GM23338 (cell line): ENCODE measurements around the gene STK24.

Experiments
- CREB1 ChIP-seq: fragments of 250-450 bp; sonication (Bioruptor Pico); IDR thresholded peaks from 2 replicates; pipeline ENCODE4 v1.5.0; 2020; ENCODE audit warnings: low read depth, mild to moderate bottlenecking, moderate library complexity
- EZH2 ChIP-seq: fragments of 200-600 bp; sonication (generic); IDR thresholded peaks from one replicate; pipeline ENCODE4 v1.8.0; 2017; ENCODE audit warnings: antibody characterized with exemption, mild to moderate bottlenecking, low read depth; ENCODE audit not compliant: unreplicated experiment
- EZH2phosphoT487 ChIP-seq: fragments of 200-600 bp; sonication (generic); IDR thresholded peaks from one replicate; pipeline ENCODE4 v1.8.1; 2018; ENCODE audit warnings: antibody characterized with exemption; ENCODE audit not compliant: unreplicated experiment
- JUNB ChIP-seq: IDR thresholded peaks from one replicate; pipeline ENCODE4 v1.6.1; 2016; ENCODE audit warnings: antibody characterized with exemption; ENCODE audit not compliant: unreplicated experiment
- NANOG ChIP-seq: IDR thresholded peaks from 2 replicates; pipeline ENCODE4 v1.6.1; 2016; ENCODE audit warnings: antibody characterized with exemption, borderline replicate concordance
- POLR2AphosphoS5 ChIP-seq: IDR thresholded peaks from 2 replicates; pipeline ENCODE4 v1.6.1; 2016; ENCODE audit warnings: antibody characterized with exemption, low read depth
- STAT1 ChIP-seq: IDR thresholded peaks from one replicate; pipeline ENCODE4 v1.6.1; 2016; ENCODE audit warnings: antibody characterized with exemption; ENCODE audit not compliant: unreplicated experiment
- ZNF114 ChIP-seq: fragments of 250-450 bp; sonication (Bioruptor Pico); IDR thresholded peaks from 2 replicates; pipeline ENCODE4 v1.5.0; 2020; ENCODE audit warnings: mild to moderate bottlenecking, moderate library complexity
- ZNF331 ChIP-seq: fragments of 250-450 bp; sonication (Bioruptor Pico); IDR thresholded peaks from 2 replicates; pipeline ENCODE4 v1.5.0; 2020; ENCODE audit warnings: low read depth, mild to moderate bottlenecking, moderate library complexity
- ZNF462 ChIP-seq: fragments of 250-450 bp; sonication (Bioruptor Pico); IDR thresholded peaks from 2 replicates; pipeline ENCODE4 v1.5.0; 2020; ENCODE audit warnings: mild to moderate bottlenecking, moderate library complexity
- TF ChIP-seq, protein P1 (sequence below), 2 experiments: fragments of 200-600 bp in 1 of 2; sonication (generic) in 1 of 2; conservative IDR thresholded peaks; 2 replicates each; pipeline versions ENCODE4 v1.5.1 to v1.6.1; 2016 to 2017; ENCODE audit warnings: antibody characterized with exemption in 2 of 2, low read depth in 2 of 2, mild to moderate bottlenecking in 2 of 2, moderate library complexity in 1 of 2
- TF ChIP-seq, protein P2 (sequence below): IDR thresholded peaks from one replicate; pipeline ENCODE4 v1.6.1; 2018; ENCODE audit warnings: antibody characterized with exemption; ENCODE audit not compliant: unreplicated experiment
- TF ChIP-seq, protein P3 (sequence below): IDR thresholded peaks from 2 replicates; pipeline ENCODE4 v1.6.1; 2016; ENCODE audit warnings: antibody characterized with exemption

- TF ChIP-seq, protein P1, sequence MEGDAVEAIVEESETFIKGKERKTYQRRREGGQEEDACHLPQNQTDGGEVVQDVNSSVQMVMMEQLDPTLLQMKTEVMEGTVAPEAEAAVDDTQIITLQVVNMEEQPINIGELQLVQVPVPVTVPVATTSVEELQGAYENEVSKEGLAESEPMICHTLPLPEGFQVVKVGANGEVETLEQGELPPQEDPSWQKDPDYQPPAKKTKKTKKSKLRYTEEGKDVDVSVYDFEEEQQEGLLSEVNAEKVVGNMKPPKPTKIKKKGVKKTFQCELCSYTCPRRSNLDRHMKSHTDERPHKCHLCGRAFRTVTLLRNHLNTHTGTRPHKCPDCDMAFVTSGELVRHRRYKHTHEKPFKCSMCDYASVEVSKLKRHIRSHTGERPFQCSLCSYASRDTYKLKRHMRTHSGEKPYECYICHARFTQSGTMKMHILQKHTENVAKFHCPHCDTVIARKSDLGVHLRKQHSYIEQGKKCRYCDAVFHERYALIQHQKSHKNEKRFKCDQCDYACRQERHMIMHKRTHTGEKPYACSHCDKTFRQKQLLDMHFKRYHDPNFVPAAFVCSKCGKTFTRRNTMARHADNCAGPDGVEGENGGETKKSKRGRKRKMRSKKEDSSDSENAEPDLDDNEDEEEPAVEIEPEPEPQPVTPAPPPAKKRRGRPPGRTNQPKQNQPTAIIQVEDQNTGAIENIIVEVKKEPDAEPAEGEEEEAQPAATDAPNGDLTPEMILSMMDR (conservative IDR thresholded peaks at IDR 0.05; ENCODE audit: low read depth in 2 of 2), result no peak
- TF ChIP-seq POLR2AphosphoS5 (no peak), EZH2 (no peak), CREB1 (CRISPR knock-in tag) (no peak), EZH2phosphoT487 (no peak), ZNF114 (CRISPR knock-in tag) (no peak), JUNB (no peak), STAT1 (no peak), NANOG (no peak), ZNF331 (no peak), ZNF462 (CRISPR knock-in tag) (no peak)
- TF ChIP-seq, protein P2, sequence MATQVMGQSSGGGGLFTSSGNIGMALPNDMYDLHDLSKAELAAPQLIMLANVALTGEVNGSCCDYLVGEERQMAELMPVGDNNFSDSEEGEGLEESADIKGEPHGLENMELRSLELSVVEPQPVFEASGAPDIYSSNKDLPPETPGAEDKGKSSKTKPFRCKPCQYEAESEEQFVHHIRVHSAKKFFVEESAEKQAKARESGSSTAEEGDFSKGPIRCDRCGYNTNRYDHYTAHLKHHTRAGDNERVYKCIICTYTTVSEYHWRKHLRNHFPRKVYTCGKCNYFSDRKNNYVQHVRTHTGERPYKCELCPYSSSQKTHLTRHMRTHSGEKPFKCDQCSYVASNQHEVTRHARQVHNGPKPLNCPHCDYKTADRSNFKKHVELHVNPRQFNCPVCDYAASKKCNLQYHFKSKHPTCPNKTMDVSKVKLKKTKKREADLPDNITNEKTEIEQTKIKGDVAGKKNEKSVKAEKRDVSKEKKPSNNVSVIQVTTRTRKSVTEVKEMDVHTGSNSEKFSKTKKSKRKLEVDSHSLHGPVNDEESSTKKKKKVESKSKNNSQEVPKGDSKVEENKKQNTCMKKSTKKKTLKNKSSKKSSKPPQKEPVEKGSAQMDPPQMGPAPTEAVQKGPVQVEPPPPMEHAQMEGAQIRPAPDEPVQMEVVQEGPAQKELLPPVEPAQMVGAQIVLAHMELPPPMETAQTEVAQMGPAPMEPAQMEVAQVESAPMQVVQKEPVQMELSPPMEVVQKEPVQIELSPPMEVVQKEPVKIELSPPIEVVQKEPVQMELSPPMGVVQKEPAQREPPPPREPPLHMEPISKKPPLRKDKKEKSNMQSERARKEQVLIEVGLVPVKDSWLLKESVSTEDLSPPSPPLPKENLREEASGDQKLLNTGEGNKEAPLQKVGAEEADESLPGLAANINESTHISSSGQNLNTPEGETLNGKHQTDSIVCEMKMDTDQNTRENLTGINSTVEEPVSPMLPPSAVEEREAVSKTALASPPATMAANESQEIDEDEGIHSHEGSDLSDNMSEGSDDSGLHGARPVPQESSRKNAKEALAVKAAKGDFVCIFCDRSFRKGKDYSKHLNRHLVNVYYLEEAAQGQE, result no peak
- TF ChIP-seq, protein P3, sequence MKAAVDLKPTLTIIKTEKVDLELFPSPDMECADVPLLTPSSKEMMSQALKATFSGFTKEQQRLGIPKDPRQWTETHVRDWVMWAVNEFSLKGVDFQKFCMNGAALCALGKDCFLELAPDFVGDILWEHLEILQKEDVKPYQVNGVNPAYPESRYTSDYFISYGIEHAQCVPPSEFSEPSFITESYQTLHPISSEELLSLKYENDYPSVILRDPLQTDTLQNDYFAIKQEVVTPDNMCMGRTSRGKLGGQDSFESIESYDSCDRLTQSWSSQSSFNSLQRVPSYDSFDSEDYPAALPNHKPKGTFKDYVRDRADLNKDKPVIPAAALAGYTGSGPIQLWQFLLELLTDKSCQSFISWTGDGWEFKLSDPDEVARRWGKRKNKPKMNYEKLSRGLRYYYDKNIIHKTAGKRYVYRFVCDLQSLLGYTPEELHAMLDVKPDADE, result no peak
These were observed 48.2 kb downstream of the STK24 start for GRCh38 chr13:98528663-98529064.
